HUES6 (cell line): ENCODE results near the gene ATP5PD.

Source experiments
- H3K27ac ChIP-seq: 2 replicates; pipeline ENCODE4 v1.7.0; 2013; ENCODE audit warnings: low read depth, mild to moderate bottlenecking, low read length, inconsistent platforms
- H3K27me3 ChIP-seq: 2 replicates; pipeline ENCODE4 v1.6.1; 2013; ENCODE audit warnings: low read length; ENCODE audit not compliant: control insufficient read depth, insufficient read depth
- H3K36me3 ChIP-seq: 2 replicates; pipeline ENCODE4 v1.6.1; 2013; ENCODE audit warnings: low read length; ENCODE audit not compliant: control insufficient read depth, insufficient read depth
- H3K4me1 ChIP-seq: 2 replicates; pipeline ENCODE4 v1.6.1; 2013; ENCODE audit warnings: low read length; ENCODE audit not compliant: control insufficient read depth, insufficient read depth
- H3K4me3 ChIP-seq: 2 replicates; pipeline ENCODE4 v1.5.1; 2013; ENCODE audit warnings: low read depth, low read length
- H3K9ac ChIP-seq: one replicate; pipeline ENCODE4 v1.6.1; 2013; ENCODE audit warnings: mild to moderate bottlenecking, low read length
- H3K9me3 ChIP-seq: 2 replicates; pipeline ENCODE4 v1.6.1; 2013; ENCODE audit warnings: low read depth, low read length; ENCODE audit not compliant: control insufficient read depth, insufficient read depth

Gene ATP5PD

GRCh38 chr17:75001915-75002843, 44.6 kb downstream of the ATP5PD start:
- Histone ChIP-seq H3K9ac (no peak overlapping the region), H3K27me3 (no peaks in the 10 kb centered on the region), H3K4me1 (no peaks in the 10 kb centered on the region), H3K9me3 (no peaks in the 10 kb centered on the region), H3K4me3 (no peak overlapping the region), H3K27ac (no peak overlapping the region), H3K36me3 (peaks cover 50% of the 10 kb centered on the region)

- H3K36me3 ChIP-seq, result peaks cover 41% of the 10 kb centered on the region
- no peaks in the 10 kb centered on the region for H3K4me1 ChIP-seq
- H3K27me3 ChIP-seq, result no peaks in the 10 kb centered on the region
- no peak overlapping the region for H3K4me3 ChIP-seq
- H3K9me3 ChIP-seq, result no peaks in the 10 kb centered on the region
- H3K27ac ChIP-seq, result no peak overlapping the region
- no peak overlapping the region for H3K9ac ChIP-seq
Measured at GRCh38 chr17:74999523-74999922, 47.2 kb downstream of the ATP5PD start.

GRCh38 chr17:74998783-74999182, 48.0 kb downstream of the ATP5PD start:
- Histone ChIP-seq H3K4me3 (no peak overlapping the region), H3K9me3 (no peaks in the 10 kb centered on the region), H3K36me3 (peaks cover 36% of the 10 kb centered on the region), H3K9ac (no peak overlapping the region), H3K4me1 (no peaks in the 10 kb centered on the region), H3K27ac (no peak overlapping the region), H3K27me3 (no peaks in the 10 kb centered on the region)

- Histone ChIP-seq H3K9ac (no peak overlapping the region), H3K27me3 (no peaks in the 10 kb centered on the region), H3K4me1 (no peaks in the 10 kb centered on the region), H3K36me3 (peaks cover 10% of the 10 kb centered on the region), H3K4me3 (no peak overlapping the region), H3K27ac (no peak overlapping the region), H3K9me3 (no peaks in the 10 kb centered on the region)
Measured at GRCh38 chr17:74995847-74996246, 50.9 kb downstream of the ATP5PD start.

GRCh38 chr17:74994440-74994839, 52.3 kb downstream of the ATP5PD start:
- Histone ChIP-seq H3K27ac (no peak overlapping the region), H3K9me3 (no peaks in the 10 kb centered on the region), H3K4me1 (no peaks in the 10 kb centered on the region), H3K4me3 (no peak overlapping the region), H3K9ac (no peak overlapping the region), H3K27me3 (no peaks in the 10 kb centered on the region), H3K36me3 (peaks cover 3% of the 10 kb centered on the region)

GRCh38 chr17:74992223-74992622, 54.5 kb downstream of the ATP5PD start:
- no peak overlapping the region for H3K27ac ChIP-seq
- H3K9me3 ChIP-seq, result no peaks in the 10 kb centered on the region
- H3K4me3 ChIP-seq, result no peak overlapping the region
- H3K27me3 ChIP-seq, result no peaks in the 10 kb centered on the region
- peaks cover 8% of the 10 kb centered on the region for H3K4me1 ChIP-seq
- no peak overlapping the region for H3K9ac ChIP-seq
- no peaks in the 10 kb centered on the region for H3K36me3 ChIP-seq

GRCh38 chr17:74990581-74991105, 56.1 kb downstream of the ATP5PD start:
- H3K27ac ChIP-seq, result no peak overlapping the region
- peaks cover 14% of the 10 kb centered on the region for H3K4me1 ChIP-seq
- H3K9me3 ChIP-seq, result no peaks in the 10 kb centered on the region
- H3K4me3 ChIP-seq, result no peak overlapping the region
- no peaks in the 10 kb centered on the region for H3K36me3 ChIP-seq
- H3K27me3 ChIP-seq, result no peaks in the 10 kb centered on the region
- H3K9ac ChIP-seq, result no peak overlapping the region
